Urinary bladder (tissue), 4 donors: ENCODE data around the gene S100PBP. TPM values are rescaled to one million over a fixed set of nuclear protein-coding genes. Genes with fewer than 3 reads are reported as not detected.
"Not testable (repeated sequence)": the region's sequence is repeated elsewhere in the genome, so short reads cannot be mapped to it uniquely, and the experiment has no call there.

Source experiments
- DNase-seq: peaks from one replicate; pipeline ENCODE4 v3.0.0-alpha.2; 2015; ENCODE audit errors: extremely low spot score
- H3K27ac ChIP-seq: one replicate; pipeline ENCODE4 v1.5.1; 2013; ENCODE audit warnings: low read depth, mild to moderate bottlenecking, moderate library complexity
- H3K36me3 ChIP-seq: one replicate; pipeline ENCODE4 v1.6.1; 2013; ENCODE audit warnings: mild to moderate bottlenecking, moderate library complexity; ENCODE audit not compliant: insufficient read depth
- H3K4me1 ChIP-seq: one replicate; pipeline ENCODE4 v1.6.1; 2013; ENCODE audit warnings: mild to moderate bottlenecking, moderate library complexity; ENCODE audit not compliant: insufficient read depth
- H3K4me3 ChIP-seq: one replicate; pipeline ENCODE4 v1.5.1; 2013; ENCODE audit warnings: low read depth, low read length
- WGBS: extraction: QIAGEN DNeasy Blood & Tissue Kit; methylation state at CpG from one replicate; pipeline ENCODE4 v1.1.7; 2013; 5-methylcytosine and 5-hydroxymethylcytosine counted together
- polyA plus RNA-seq: library from polyadenylated mRNA; stranded (reverse); fragments of 200-250 nt; gene quantifications from one replicate; pipeline ENCODE4 v1.2.3, GENCODE V29; 2013
- total RNA-seq: library from RNA; depleted of rRNA; stranded (reverse); fragments of >200 nt; gene quantifications from one replicate; pipeline ENCODE4 v1.2.3, GENCODE V29; 2014
- donor health status: healthy with polysubstance abuse.
- donor health status: healthy.

Gene S100PBP
- total and polyA plus RNA-seq, 2 donors: 13.6 to 62.0 TPM

GRCh38 chr1:32801096-32801715 lies 16.2 kb upstream of the S100PBP start:
- Histone ChIP-seq H3K4me1 (no peaks in the 10 kb centered on the region), H3K27ac (no peak overlapping the region), H3K36me3 (no peaks in the 10 kb centered on the region), H3K4me3 (no peak overlapping the region)
- DNase-seq: no peak
- 85% methylated on average over 9 of the region's 9 CpGs for WGBS

- WGBS: 98% methylated on average over 29 of the region's 30 CpGs
- not testable (repeated sequence) for H3K4me3 ChIP-seq, H3K27ac ChIP-seq, H3K4me1 ChIP-seq, H3K36me3 ChIP-seq, DNase-seq
These were observed 13.0 kb upstream of the S100PBP start for GRCh38 chr1:32804460-32804859.

- Histone ChIP-seq H3K36me3 (no peaks in the 10 kb centered on the region), H3K27ac (no peak overlapping the region), H3K4me3 (no peak overlapping the region), H3K4me1 (no peaks in the 10 kb centered on the region)
- 89% methylated on average over 6 of the region's 6 CpGs for WGBS
- no peak for DNase-seq
These were observed 11.2 kb upstream of the S100PBP start for GRCh38 chr1:32806290-32806689.

GRCh38 chr1:32806910-32807523 lies 10.4 kb upstream of the S100PBP start:
- H3K4me3 ChIP-seq: no peak overlapping the region

GRCh38 chr1:32808580-32808979 lies 8.9 kb upstream of the S100PBP start:
- H3K4me1 ChIP-seq: no peaks in the 10 kb centered on the region
- DNase-seq: no peak
- WGBS: 91% methylated on average over 4 of the region's 4 CpGs
- no peak overlapping the region for H3K4me3 ChIP-seq
- H3K36me3 ChIP-seq: no peaks in the 10 kb centered on the region
- no peak overlapping the region for H3K27ac ChIP-seq

More at GRCh38 chr1:32806910-32807523, 10.4 kb upstream of the S100PBP start:
- 63% methylated on average over 4 of the region's 4 CpGs for WGBS
- no peak for DNase-seq
- Histone ChIP-seq H3K4me1 (no peaks in the 10 kb centered on the region), H3K36me3 (no peaks in the 10 kb centered on the region), H3K27ac (no peak overlapping the region)

GRCh38 chr1:32810358-32810757 lies 7.1 kb upstream of the S100PBP start:
- 89% methylated on average over 5 of the region's 5 CpGs for WGBS
- no peaks in the 10 kb centered on the region for H3K4me1 ChIP-seq
- H3K27ac ChIP-seq: no peak overlapping the region
- H3K36me3 ChIP-seq: no peaks in the 10 kb centered on the region
- no peak overlapping the region for H3K4me3 ChIP-seq
- no peak for DNase-seq

GRCh38 chr1:32811265-32811664 lies 6.2 kb upstream of the S100PBP start:
- H3K27ac ChIP-seq: no peak overlapping the region
- no peak overlapping the region for H3K4me3 ChIP-seq
- H3K36me3 ChIP-seq: no peaks in the 10 kb centered on the region
- 60% methylated on average over 9 of the region's 9 CpGs for WGBS
- H3K4me1 ChIP-seq: no peaks in the 10 kb centered on the region
- DNase-seq: no peak

- no peaks in the 10 kb centered on the region for H3K4me1 ChIP-seq
- 87% methylated on average over 3 of the region's 3 CpGs for WGBS
- H3K27ac ChIP-seq: no peak overlapping the region
- H3K4me3 ChIP-seq: no peak overlapping the region
- H3K36me3 ChIP-seq: no peaks in the 10 kb centered on the region
- DNase-seq: no peak
These were observed 5.5 kb upstream of the S100PBP start for GRCh38 chr1:32811917-32812316.

GRCh38 chr1:32813941-32814739 lies 3.3 kb upstream of the S100PBP start:
- no peak for DNase-seq
- H3K27ac ChIP-seq: no peak overlapping the region
- no peak overlapping the region for H3K4me3 ChIP-seq
- no peaks in the 10 kb centered on the region for H3K36me3 ChIP-seq
- no peaks in the 10 kb centered on the region for H3K4me1 ChIP-seq
- 82% methylated on average over 11 of the region's 11 CpGs for WGBS

- H3K4me3 ChIP-seq: peak overlapping the region; percentile 64
- DNase-seq: no peak
- peak overlapping the region; percentile 83 for H3K27ac ChIP-seq
- under 1% methylated on average over 15 of the region's 15 CpGs for WGBS
- no peaks in the 10 kb centered on the region for H3K4me1 ChIP-seq
- H3K36me3 ChIP-seq: no peaks in the 10 kb centered on the region
These were observed 736 bp upstream of the S100PBP start for GRCh38 chr1:32816676-32817158.

- no peaks in the 10 kb centered on the region for H3K36me3 ChIP-seq
- H3K4me1 ChIP-seq: no peaks in the 10 kb centered on the region
- DNase-seq: peak; percentile 18
- peak overlapping the region; percentile 64 for H3K4me3 ChIP-seq
- H3K27ac ChIP-seq: peak overlapping the region; percentile 92
- 1% methylated on average over 51 of the region's 51 CpGs for WGBS
These were observed 648 bp downstream of the S100PBP start for GRCh38 chr1:32817815-32818786.

- WGBS: 68% methylated on average over 11 of the region's 11 CpGs
- no peak overlapping the region for H3K27ac ChIP-seq
- H3K36me3 ChIP-seq: no peaks in the 10 kb centered on the region
- H3K4me3 ChIP-seq: no peak overlapping the region
- DNase-seq: no peak
- H3K4me1 ChIP-seq: no peaks in the 10 kb centered on the region
These were observed 1.5 kb downstream of the S100PBP start for GRCh38 chr1:32818804-32819541.
